GM18498 (cell line): ENCODE data around the gene DOCK1.

ENCODE experiments used
- ATAC-seq: cut with Tn5 transposase; IDR thresholded peaks from one replicate; pipeline ENCODE4 v1.9.1; 2021; ENCODE audit warnings: mild to moderate bottlenecking, moderate library complexity; ENCODE audit not compliant: unreplicated experiment

DOCK1 gene

DNA sequence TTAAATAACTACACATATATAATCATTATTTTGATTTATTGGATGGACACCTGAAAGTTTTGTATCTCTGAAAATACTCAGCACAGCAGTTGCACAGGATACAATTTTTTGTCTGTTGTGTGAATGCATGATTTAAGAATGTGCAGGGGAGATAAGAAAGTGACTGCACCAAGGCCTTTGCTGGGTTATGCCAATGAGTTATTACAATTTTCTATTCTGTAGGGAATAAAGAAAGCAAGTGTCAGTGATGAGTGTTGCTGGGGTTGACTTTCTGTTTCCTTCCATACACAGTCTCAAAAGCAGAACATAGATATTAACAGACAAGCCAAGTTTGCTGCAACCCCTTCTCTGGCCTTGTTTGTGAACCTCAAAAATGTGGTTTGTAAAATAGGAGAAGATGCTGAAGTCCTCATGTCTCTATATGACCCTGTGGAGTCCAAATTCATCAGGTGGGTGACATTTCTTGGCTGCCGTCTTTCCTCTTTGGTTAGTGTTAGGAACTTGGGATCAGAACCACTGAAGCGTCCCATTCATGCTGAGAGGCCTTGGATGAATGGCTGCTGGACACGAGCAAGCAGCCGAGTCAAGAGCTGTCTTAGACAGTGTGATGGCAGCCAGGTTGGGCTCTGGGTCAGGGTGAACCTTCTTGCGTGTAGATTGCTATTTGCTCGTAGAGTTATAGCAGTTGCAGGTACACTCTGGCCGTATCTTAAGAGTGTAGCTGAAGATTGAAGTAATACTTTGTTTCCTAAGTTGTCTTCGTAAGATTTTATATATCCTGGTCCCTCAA, 92.8 kb downstream of the DOCK1 start:
- ATAC-seq: no peak

DNA sequence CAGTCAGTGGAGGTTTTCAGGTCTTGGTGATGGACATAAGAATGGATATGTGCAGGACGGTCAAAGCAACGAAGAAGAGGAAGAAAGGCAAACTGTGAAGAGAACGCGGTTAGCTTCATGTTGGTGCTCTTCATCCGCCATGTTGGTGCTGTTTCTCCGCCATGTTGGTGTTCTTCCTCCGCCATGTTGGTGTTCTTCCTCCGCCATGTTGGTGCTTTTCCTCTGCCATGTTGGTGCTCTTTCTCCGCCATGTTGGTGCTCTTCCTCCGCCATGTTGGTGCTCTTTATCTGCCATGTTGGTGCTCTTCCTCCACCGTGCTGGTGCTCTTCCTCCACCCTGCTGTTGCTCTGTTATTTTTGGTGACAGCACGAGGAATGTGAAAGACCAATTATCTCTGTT, 95.4 kb downstream of the DOCK1 start:
- no peak for ATAC-seq

DNA sequence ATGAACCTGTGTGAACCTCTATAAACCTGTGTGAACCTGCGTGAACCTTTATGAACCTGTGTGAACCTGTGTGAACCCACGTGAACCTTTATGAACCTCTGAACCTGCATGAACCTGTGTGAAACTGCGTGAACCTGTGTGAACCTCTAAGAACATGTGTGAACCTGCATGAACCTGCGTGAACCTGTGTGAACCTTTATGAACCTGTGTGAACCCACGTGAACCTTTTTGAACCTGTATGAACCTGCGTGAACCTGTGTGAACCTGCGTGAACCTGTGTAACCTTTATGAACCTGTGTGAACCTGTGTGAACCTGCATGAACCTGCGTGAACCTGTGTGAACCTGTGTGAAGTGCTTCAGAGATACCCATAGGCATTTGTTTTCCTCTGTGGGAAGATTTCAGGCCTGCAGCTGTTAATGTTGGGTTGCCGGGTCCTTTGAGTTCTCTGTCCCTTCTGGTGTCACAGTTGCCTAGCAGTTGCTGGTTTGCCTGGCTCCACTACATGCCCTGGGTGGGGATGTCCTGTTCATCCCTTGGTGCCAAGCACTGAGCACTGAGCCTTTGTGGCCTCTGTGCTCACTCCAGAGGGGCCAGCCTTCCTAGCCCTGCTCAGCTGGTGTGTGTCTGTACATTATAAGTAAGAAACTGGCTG, 97.9 kb downstream of the DOCK1 start:
- ATAC-seq: no peak

DNA sequence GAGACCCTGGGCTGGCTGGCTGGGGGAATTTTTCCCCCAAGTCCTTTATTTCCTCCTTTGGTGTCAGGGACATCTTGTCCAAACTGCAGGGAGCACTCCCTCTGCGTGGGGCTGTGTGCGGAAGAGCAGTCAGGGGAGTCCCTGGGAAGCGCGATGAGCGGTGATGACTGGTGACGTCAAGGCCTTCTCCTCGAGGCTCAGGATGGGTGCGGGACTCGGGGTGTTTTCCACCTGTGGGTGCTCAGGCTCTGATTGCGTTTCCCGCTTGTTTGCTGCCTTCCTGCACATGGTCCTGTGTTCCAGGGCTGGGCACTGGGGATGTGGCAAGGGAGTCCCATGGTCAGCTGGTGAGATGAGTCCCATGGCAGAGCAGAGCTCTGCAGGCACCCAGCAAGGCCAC, 101.2 kb downstream of the DOCK1 start:
- no peak for ATAC-seq

- ATAC-seq: no peak
These were observed 104.1 kb downstream of the DOCK1 start for GRCh38 chr10:127009366-127009765.

- no peak for ATAC-seq
These were observed 105.9 kb downstream of the DOCK1 start for GRCh38 chr10:127011174-127011573.

DNA sequence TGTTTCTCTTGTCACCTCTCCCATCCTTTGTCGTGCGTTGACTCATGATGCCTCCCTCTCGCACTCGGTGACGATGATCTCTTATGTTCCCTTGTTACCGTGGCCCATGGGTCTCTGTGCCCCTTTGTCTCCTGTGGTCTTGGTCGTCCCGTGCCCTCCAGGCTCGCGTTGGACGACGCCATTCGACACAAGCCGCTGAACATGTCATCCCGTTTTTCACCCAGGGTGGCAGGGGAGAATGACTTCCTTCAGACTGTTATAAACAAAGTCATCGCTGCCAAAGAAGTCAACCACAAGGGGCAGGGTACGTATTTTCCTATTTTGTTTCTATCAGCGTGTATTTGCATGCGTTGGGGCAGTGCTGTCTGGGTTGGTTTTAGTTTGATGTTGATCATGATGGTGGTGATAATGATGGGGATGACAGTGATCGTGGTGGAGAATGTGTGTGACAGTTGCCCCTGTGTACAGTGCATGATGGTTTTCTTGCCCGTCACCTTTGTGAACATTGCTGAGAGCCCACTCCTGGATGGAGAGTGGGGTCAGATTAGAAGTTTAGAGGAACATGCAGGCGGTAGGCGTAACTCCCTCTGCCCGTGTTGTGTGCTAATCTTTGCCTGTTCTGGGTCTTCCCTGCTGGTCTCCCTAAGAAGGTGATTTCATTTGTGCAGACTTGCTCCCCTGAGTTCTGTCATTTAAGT, 107.0 kb downstream of the DOCK1 start:
- ATAC-seq: no peak

DNA sequence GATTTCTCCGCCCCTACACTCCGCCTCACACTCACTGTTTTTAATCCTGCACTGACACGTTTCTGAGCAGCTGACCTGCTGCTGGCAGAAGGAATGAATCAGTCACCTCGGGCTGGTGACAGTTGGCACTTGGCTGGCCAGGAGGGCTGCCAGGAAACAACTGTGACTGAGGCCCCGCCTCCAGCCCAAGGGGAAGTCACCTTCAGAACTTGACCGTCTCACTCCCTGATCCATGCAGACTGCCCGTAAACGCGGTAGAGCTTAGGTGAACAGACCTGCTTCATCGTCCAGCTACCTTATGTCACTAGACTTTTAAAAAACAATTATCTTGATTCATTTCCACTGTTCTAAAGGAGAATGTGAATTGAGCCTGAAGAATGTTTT, 107.5 kb downstream of the DOCK1 start:
- no peak for ATAC-seq

- no peak for ATAC-seq
These were observed 108.0 kb downstream of the DOCK1 start for GRCh38 chr10:127013211-127013656.

GRCh38 chr10:127013691-127014473, 108.7 kb downstream of the DOCK1 start:
- no peak for ATAC-seq

GRCh38 chr10:127014671-127015070, 109.4 kb downstream of the DOCK1 start:
- ATAC-seq: no peak

DNA sequence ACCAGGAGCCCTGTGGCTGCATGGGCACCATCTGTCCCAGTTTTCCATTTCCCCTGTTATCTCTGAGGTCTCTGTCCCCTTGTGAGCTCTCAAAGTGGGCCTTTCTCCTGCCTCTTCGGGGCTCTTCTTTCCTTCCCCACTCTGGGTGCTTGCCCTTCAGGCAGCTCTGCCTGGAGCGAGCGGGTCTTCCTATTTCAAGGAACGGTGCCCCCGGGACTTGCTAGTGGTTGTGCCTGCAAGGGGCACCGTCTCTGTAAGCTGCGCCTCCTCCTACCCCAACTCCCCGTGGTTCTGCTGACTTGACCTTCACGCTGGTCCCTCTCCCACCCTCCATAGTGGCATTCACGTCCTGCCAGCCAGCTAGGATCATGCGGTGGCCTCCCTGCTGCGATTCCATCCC, 110.1 kb downstream of the DOCK1 start:
- ATAC-seq: no peak

- ATAC-seq: no peak
These were observed 111.1 kb downstream of the DOCK1 start for GRCh38 chr10:127016331-127016730.

GRCh38 chr10:127017541-127018297, 112.5 kb downstream of the DOCK1 start:
- ATAC-seq: no peak

GRCh38 chr10:127018298-127018650, 113.0 kb downstream of the DOCK1 start:
- no peak for ATAC-seq

- ATAC-seq: no peak
These were observed 113.5 kb downstream of the DOCK1 start for GRCh38 chr10:127018766-127019165.

GRCh38 chr10:127020260-127020659, 115.0 kb downstream of the DOCK1 start:
- no peak for ATAC-seq

DNA sequence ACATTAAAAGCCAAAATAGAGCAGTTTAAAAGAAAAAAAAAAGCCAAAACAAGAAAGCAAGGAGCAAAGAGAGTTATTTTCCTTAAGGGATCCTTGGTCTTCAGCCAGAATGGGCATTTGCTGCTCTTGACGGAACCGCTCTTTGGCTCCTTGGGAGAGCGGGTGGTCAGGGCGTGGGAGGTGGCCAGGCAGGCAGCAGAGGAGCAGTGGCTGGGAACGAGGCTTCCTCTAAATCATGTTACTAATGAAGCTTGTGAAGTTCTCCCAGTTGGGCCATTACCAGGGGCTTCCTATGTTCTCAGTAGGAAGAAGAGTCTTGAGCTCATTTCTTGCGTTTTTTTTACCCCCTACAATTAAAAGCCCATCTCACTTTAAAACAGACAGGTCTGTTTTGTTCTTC, 116.6 kb downstream of the DOCK1 start:
- no peak for ATAC-seq

GRCh38 chr10:127024685-127025435, 119.6 kb downstream of the DOCK1 start:
- ATAC-seq: no peak

- ATAC-seq: no peak
These were observed 122.6 kb downstream of the DOCK1 start for GRCh38 chr10:127027786-127028185.
